Stimulated activated effector memory CD8-positive, alpha-beta T cell treated with anti-CD3 and anti-CD28 coated beads, Interleukin-12 subunit alpha, Interleukin-12 subunit beta, amount 100 ng/mL, for 72 hours (primary cell): ENCODE results near the gene CARD19.

Source experiments
- ATAC-seq: fragments of 150-1000 bp; cut with Tn5 transposase; 2 replicates; pipeline ENCODE4 v1.10.0; 2021
- DNase-seq, 2 donors: peaks; one replicate each; pipeline ENCODE4 v3.0.0; 2021 to 2022; ENCODE audit warnings: low spot score in 2 of 2
- H3K27ac Mint-ChIP-seq: one replicate; pipeline ENCODE4 v1.8.0; 2022; ENCODE audit warnings: mild to moderate bottlenecking, mixed read lengths
- H3K36me3 Mint-ChIP-seq: one replicate; pipeline ENCODE4 v1.8.0; 2022; ENCODE audit warnings: mild to moderate bottlenecking, mixed read lengths
- H3K4me1 Mint-ChIP-seq: one replicate; pipeline ENCODE4 v1.8.0; 2022; ENCODE audit warnings: mixed read lengths
- H3K4me3 Mint-ChIP-seq: one replicate; pipeline ENCODE4 v1.8.0; 2022; ENCODE audit warnings: mild to moderate bottlenecking, mixed read lengths
- H3K9me3 Mint-ChIP-seq: one replicate; pipeline ENCODE4 v1.8.0; 2022; ENCODE audit warnings: mixed read lengths

Gene CARD19

DNA sequence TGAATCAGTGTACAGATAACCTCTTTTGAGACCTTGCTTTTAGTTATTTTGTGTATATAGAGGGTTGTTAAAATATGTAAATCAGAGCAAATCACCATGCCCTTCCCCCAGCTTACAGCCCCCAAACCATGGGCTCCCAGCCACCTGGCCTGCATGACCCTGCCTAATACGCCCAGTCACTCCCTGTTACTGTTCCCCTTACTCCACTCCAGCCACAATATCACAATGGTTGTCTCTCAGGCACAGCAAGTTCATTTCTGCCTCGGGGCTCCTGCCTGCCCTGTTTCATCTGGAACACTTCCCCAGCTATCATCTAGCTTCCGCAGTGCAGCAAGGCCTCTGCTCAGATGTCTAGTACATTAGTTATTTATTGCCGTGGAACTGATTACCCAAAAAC, 5.0 kb upstream of the CARD19 start:
- ATAC-seq (no peak), DNase-seq (no peak)
- H3K4me1 Mint-ChIP-seq: peaks cover 73% of the 10 kb centered on the region
- peak overlapping the region; percentile 43 for H3K4me3 Mint-ChIP-seq
- H3K27ac Mint-ChIP-seq: peak overlapping the region; percentile 86
- H3K36me3 Mint-ChIP-seq: peaks cover 16% of the 10 kb centered on the region
- H3K9me3 Mint-ChIP-seq: peaks cover 4% of the 10 kb centered on the region

DNA sequence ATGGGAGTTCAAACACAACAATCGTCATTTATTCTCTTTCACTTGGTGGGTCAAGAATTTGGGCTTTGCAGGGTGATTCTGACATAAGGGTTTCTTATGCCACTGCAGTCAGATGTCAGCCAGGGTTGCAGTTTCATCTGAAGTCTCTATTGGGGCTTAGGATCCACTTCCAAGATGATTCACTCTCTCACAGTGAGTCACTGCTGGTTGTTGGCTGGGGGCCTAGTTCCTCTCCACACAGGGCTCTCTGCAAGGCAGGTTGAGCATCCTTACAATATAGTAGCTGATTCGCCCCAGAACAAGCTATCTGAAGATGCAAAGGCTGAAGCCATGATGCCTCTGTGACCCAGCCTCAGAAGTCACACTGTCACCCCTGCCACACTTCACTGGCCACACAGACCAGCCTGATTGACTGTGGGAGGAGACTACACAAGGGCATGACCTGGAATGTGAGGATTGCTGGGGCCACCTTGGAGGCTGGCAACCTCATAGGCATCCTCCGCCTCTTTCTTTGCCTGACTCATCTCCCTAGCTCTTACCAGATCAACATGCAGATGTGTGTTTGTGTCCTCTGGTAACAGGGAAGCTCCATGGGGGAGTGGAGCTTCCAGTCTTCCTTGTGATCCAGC, 4.5 kb upstream of the CARD19 start:
- peaks cover 71% of the 10 kb centered on the region for H3K4me1 Mint-ChIP-seq

DNA sequence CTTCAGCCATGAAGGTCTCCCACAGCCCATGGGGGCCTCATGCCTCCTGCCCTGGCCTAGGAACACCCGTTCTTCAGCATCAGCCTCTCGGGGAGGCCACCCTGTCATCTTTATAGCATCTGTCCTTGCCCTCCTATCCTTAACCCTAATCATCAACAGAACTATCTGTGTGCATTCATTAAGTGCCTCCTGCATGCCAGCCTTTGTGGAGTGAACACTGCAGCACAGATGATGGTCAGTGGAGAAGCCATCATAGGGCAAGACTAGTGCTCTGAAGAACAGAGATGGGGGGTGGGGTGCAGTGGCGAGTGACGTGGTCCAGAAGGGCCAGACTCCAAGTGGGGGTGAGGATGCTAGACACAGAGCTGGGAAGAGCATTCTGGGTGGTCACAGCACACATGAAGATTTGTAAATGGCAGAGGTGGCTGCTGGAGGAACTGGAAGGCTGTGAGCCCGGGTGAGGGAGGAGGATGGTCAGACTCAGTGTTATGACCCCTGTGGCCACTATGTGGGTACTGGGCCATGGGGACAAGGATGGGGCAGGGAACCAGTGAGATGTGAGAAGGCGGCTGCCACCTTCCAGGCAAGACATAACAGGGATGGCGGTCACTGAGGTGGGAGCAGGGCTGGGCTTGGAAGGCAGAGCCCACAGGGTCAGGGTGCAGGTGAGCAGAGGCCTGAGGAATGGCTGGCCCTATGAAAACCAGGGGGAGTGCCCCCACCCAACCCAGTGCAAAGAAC, 3.6 kb upstream of the CARD19 start:
- peak overlapping the region; percentile 43 for H3K4me3 Mint-ChIP-seq
- DNase-seq (no peak), ATAC-seq (no peak)
- H3K27ac Mint-ChIP-seq: peak overlapping the region; percentile 86
- H3K36me3 Mint-ChIP-seq: peaks cover 12% of the 10 kb centered on the region
- peaks cover 74% of the 10 kb centered on the region for H3K4me1 Mint-ChIP-seq
- H3K9me3 Mint-ChIP-seq: peaks cover 4% of the 10 kb centered on the region

More for the DNA sequence above, 4.5 kb upstream of the CARD19 start:
- DNase-seq (peak in 1 of 2 donors; percentile 76), ATAC-seq (peak; percentile 64)
- H3K36me3 Mint-ChIP-seq: peaks cover 14% of the 10 kb centered on the region
- peak overlapping the region; percentile 86 for H3K27ac Mint-ChIP-seq
- H3K9me3 Mint-ChIP-seq: peaks cover 4% of the 10 kb centered on the region
- peak overlapping the region; percentile 43 for H3K4me3 Mint-ChIP-seq

DNA sequence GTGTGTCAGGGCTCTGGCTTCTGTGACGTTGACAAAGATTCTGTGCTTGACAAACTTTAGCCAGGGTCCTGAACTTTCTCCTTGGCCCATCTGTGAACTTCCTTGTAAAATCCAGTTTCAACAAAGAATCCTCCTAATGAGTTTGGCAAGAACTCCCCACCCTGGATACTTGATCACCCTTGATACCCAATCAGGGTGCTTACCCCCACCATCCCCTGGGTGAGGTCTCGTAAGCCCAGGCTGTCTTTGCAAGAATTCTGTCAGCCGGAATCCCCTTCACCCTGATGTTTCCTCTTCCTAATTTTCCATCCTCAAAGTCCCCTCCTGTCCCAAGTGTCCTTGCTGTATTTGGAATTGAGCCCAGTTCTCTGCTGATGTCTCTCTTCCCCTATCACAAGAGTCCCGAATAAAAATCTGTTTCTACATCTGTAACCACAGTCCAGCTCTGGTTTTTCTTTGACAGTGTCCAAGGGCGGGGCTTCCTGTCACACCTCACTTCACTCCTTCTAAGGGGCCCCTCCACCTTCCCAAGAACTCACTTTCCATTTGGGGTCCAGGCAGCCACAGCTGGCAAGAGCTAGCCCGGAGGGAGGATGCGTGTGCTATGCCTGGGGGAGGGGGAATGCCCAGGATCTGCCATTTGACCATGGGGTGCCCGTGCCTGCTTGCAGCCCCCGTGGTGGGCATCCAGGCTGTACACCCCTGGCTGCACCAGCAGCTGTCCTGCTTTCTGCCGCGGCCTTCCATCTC, 2.7 kb upstream of the CARD19 start:
- ATAC-seq (no peak), DNase-seq (no peak)
- H3K4me3 Mint-ChIP-seq: peak overlapping the region; percentile 93
- peaks cover 77% of the 10 kb centered on the region for H3K4me1 Mint-ChIP-seq
- peaks cover 4% of the 10 kb centered on the region for H3K9me3 Mint-ChIP-seq
- peaks cover 12% of the 10 kb centered on the region for H3K36me3 Mint-ChIP-seq
- H3K27ac Mint-ChIP-seq: peak overlapping the region; percentile 92

DNA sequence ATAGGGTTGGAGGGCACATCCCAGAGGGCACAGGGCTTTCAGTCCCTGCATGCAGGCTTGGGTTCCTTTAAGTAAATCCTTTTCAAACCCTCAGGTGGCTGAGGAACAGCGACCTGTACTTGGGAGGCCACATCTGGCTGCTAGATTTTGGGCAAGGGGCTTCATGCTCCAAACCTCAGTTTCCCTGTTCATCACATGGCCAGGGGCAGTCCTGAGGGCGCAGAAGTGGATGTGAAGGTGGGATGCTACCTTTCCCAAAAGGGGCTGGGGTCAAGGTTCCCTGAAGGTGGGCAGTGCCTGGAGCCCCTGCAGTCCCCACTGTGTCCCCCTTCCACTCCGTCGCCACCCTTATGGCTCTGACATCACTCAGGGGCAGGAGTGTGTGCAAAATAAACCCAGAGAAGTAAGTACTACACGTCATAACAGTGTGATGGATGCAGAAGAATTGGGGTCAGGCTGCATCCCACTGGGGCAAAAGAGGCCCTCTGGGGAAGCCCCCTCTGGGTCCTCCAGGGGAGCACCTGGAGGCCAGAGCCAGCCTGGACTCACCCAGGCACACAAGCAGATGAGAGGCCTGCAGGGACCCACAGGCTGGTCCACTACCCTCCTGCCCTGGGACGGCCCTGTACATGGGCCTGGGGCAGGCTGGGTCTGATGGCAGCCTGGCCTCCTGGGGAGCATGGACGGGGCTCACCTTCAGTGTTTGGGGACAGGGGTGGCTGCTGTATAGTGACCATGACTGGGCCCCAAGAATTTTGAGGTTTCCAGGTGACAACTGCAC, 1.9 kb upstream of the CARD19 start:
- ATAC-seq (no peak), DNase-seq (no peak)
- peak overlapping the region; percentile 92 for H3K27ac Mint-ChIP-seq
- H3K9me3 Mint-ChIP-seq: peaks cover 4% of the 10 kb centered on the region
- peaks cover 73% of the 10 kb centered on the region for H3K4me1 Mint-ChIP-seq
- H3K36me3 Mint-ChIP-seq: peaks cover 12% of the 10 kb centered on the region
- H3K4me3 Mint-ChIP-seq: peak overlapping the region; percentile 93

DNA sequence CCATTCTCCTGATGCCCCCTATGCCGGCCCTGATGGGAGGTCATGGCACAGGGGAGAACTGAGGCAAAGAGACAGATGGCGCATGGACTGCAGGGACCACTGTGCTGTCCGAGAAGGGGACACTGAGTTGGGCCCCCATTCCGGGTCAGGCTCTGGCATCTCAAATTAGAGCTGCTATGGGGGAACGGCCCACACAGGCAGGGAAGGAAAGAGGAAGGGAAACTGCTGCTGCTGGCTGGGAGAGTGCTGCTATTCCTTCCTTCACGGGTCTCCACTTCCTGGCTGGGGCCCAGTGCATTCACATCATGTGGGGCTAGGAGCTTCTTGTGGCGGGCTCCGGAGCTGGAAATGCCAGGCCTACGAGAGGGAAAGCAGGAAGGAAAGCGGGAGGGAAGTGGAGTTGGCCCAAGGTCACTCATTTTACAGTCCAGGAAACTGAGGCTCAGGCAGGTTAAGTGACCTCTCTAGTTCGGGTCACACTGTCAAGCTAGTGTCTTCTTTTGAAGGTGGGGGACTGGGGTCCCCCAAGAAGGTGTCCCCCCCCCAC, 1.3 kb upstream of the CARD19 start:
- H3K4me1 Mint-ChIP-seq: peaks cover 75% of the 10 kb centered on the region
- H3K4me3 Mint-ChIP-seq: peak overlapping the region; percentile 93
- ATAC-seq (no peak), DNase-seq (no peak)
- H3K27ac Mint-ChIP-seq: peak overlapping the region; percentile 92
- peaks cover 4% of the 10 kb centered on the region for H3K9me3 Mint-ChIP-seq
- H3K36me3 Mint-ChIP-seq: peaks cover 12% of the 10 kb centered on the region

DNA sequence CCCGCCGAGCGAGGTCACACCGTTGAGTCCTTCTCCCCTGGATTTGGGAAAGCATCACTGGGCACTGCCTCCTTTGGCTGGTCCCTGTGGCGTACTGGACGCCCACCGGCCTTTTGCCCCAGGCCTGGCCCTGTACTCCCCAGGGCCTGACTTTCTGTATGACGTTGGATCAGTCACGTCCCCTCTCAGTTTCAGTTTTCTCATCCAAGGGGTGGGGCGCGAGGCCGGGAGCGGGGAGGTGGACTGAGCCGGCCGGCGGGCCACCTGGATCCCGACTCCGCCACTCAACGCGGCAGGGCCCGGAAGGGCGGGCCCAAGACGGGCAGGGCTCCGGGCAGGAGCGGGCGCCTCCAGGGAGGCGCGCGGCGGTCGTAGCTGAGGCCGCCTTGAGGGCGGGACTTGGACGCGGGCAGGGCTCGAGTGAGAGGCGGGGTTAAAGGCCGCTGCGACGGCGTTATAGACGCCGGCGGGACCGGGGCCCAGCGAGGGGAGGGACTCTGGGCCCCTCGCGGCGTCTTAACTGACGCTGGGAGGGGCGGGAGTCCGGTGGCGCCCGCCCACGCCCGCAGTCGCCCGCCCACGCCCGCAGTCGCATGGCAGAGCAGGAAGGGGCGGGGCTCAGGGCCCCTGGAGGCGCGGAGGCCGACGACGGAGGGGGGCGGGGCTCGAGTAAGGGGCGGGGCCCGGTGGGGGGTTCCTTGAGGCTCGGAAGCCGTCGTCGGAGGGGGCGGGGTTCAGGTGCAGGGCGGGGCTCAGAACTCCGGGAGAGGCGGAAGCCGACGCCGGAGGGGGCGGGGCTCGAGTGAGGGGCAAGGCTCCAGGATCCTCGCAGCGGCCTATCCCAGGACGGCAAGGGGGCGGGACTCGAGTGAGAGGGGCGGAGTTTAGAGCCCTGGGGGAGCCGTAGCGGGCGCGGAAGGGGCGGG, 549 bp upstream of the CARD19 start:
- Mint-ChIP-seq H3K9me3 (peaks cover 4% of the 10 kb centered on the region), H3K36me3 (peaks cover 12% of the 10 kb centered on the region), H3K4me1 (peaks cover 71% of the 10 kb centered on the region), H3K4me3 (peak overlapping the region; percentile 93), H3K27ac (peak overlapping the region; percentile 92)
- DNase-seq (peak; percentile 63 to 100), ATAC-seq (peak; percentile 81)

DNA sequence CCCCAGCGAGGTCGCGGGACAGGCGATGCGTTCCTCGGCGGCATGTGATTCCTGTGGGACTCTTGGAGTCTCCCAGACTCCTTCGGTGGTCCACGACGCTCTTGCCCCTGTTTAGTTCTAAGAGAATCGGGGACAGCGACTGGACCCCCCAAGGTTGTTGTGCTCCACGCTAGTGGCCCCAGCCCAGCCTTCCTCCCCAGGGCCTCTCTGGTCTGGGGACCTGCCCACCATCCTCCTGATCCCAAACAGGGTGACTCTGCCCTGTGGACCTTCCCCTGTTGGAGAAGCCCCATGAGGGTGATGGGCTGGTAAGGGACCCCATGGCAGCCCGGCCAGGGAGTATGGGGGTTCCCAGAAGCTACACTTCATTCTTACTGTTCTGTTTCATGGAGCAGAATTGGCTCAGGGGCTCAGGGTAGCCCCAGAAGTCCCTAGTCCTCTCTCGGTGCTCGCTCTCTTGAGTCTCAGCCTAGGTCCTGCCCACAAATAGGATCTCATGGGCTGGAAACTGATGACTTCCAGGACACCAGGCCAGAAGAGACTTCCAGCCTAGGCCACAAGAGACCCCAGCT, 880 bp downstream of the CARD19 start:
- no peaks in the 10 kb centered on the region for H3K9me3 Mint-ChIP-seq

DNA sequence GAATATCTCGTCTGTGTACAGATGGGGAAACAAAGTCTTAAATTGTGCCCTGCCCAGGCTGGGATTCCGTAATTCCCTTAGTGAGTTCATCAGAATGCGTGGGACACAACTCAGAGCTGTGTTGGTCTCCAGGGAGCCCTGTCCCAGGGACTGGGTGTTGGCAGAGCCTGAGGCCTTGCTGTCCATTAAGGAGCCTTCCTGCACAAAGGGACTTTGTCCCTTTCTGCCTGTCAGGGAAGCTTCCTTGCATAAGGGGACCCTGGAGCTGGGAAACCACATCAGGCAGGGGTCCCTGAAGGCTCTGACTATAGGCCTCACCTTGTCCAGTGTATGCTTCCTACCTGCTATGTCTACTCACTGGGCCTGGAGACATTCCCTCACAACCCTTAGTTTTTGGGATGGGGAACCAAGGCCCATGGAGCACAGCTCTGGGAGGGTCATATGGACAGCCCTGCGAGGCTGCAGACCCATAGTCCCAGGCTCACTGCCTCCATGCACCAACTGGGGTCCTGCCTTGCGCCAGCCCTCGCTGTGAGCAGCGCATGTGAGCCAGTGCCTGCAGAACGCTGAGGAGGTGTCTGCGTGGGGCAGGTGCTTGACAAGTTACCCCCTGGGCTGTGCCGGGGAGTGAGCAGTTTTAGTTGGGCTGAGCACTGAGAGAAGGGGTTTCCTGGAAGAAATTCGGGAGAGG, 1.6 kb downstream of the CARD19 start:
- H3K9me3 Mint-ChIP-seq: no peaks in the 10 kb centered on the region
- H3K4me3 Mint-ChIP-seq: peak overlapping the region; percentile 93
- H3K4me1 Mint-ChIP-seq: peaks cover 62% of the 10 kb centered on the region
- ATAC-seq: no peak
- DNase-seq: no peak
- peaks cover 21% of the 10 kb centered on the region for H3K36me3 Mint-ChIP-seq
- H3K27ac Mint-ChIP-seq: peak overlapping the region; percentile 93

More for the DNA sequence above, 880 bp downstream of the CARD19 start:
- ATAC-seq (no peak), DNase-seq (no peak)
- Mint-ChIP-seq H3K4me1 (peaks cover 63% of the 10 kb centered on the region), H3K4me3 (peak overlapping the region; percentile 93), H3K36me3 (peaks cover 21% of the 10 kb centered on the region), H3K27ac (peak overlapping the region; percentile 93)

DNA sequence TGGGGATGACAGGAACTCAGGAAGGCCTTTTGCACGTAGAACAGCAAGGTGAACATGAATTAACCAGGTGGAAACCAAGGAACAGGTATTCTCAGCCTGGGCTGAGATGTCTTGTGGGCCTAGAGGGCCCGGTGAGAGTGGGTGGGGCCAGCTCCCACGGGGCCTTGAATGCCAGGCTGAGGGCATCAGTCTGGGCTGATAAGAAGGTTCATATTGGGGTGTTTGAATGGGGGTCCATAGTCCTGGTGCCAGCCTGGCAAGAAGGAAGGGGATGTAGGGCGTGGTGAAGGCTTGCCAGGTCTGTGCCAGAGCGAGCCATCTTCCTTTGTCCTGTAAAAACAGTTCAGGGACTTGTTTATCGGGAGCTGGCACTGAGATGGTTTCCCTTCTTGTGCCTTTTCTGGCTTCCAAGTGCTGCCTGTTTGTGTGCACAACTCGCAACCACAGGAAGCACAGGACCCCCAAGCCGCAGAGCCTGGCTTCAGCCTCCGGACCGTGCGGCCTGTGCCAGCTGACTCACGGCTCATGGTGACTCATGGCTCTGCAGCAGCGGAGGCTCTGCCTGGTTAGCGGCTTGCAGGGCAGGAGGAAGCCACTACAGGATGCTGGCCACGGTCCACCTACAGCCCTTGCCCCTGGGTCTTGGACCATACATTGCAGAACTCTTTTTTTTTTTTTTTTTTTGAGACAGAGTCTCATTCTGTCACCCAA, 2.4 kb downstream of the CARD19 start:
- peak; percentile 52 for ATAC-seq
- H3K4me3 Mint-ChIP-seq: peak overlapping the region; percentile 93
- peaks cover 18% of the 10 kb centered on the region for H3K36me3 Mint-ChIP-seq
- no peaks in the 10 kb centered on the region for H3K9me3 Mint-ChIP-seq
- peak overlapping the region; percentile 93 for H3K27ac Mint-ChIP-seq
- H3K4me1 Mint-ChIP-seq: peaks cover 63% of the 10 kb centered on the region
- peak; percentile 47 to 79 for DNase-seq

DNA sequence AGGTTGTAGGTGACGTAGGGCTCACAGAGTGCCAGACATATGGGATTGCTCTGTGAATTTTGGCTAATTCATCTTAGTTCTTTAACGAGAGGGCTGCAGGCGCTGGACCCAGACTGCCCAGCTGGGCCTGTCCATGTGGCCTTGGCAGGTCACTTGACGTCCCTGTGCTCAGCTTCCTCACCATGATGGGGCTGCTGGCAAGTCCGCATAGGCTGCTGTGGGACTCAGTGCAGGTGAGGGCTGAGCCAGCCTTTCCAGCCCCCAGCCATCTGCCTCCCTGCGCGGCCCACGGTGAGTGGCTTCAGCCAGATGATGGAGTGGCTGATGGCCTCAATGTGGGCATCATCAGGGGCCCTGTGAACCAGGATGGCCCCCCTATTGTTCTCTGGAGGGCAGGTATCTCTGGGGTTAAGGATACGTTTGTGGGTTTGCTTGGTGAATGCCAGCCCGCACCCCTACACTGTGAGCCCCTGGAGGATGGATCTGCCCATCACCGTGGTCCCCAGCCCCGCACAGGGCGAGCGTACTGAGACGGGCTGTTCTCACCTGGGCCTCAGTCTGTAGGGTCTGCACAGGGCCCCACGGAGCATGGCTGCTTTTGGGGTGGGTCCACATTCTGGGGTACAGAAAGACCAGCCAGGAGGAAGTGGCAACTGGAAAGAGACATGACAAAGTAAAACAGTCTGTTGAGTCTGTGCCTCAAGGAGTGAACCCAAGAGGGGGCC, 3.7 kb downstream of the CARD19 start:
- Mint-ChIP-seq H3K9me3 (peaks cover 9% of the 10 kb centered on the region), H3K27ac (no peak overlapping the region), H3K4me3 (peak overlapping the region; percentile 93), H3K4me1 (peaks cover 63% of the 10 kb centered on the region), H3K36me3 (peaks cover 17% of the 10 kb centered on the region)
- DNase-seq (no peak), ATAC-seq (no peak)

DNA sequence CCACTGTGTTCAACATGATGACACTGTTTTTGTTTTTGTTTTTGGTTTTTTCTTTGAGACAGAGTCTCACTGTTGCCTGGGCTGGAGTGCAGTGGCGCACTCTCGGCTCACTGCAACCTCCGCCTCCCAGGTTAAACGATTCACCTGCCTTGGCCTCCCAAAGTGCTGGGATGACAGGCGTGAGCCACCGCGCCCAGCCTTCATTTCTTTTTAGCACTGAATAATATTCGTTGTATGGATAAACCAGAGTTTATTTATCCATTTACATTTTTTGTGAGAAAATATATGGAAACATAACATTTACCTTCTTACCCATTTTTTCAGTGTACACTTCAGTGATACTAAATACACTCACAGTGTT, 4.2 kb downstream of the CARD19 start:
- H3K4me3 Mint-ChIP-seq: no peak overlapping the region
- H3K36me3 Mint-ChIP-seq: peaks cover 17% of the 10 kb centered on the region
- no peak for ATAC-seq
- DNase-seq: no peak
- peaks cover 12% of the 10 kb centered on the region for H3K9me3 Mint-ChIP-seq
- H3K4me1 Mint-ChIP-seq: peaks cover 66% of the 10 kb centered on the region
- no peak overlapping the region for H3K27ac Mint-ChIP-seq
